Right renal pelvis (tissue), 4 donors: ENCODE measurements around the gene CUEDC1. TPM values are rescaled to one million over a fixed set of nuclear protein-coding genes. Genes with fewer than 3 reads are reported as not detected.

ENCODE experiments used
- DNase-seq, 4 donors: peaks; one replicate each; pipeline ENCODE4 v3.0.0-alpha.2; 2013; ENCODE audit warnings: low read depth in 4 of 4, low spot score in 3 of 4, missing footprints in 1 of 4
- polyA plus RNA-seq, 4 donors: library from polyadenylated mRNA; unstranded; fragments of 120-200 nt; gene quantifications; one replicate each; pipeline ENCODE4 v1.2.1, GENCODE V29; 2013; ENCODE audit not compliant: insufficient read length in 4 of 4

CUEDC1 gene
- polyA plus RNA-seq, 4 donors = 41.8 to 46.9 (median 45.2) TPM

DNA sequence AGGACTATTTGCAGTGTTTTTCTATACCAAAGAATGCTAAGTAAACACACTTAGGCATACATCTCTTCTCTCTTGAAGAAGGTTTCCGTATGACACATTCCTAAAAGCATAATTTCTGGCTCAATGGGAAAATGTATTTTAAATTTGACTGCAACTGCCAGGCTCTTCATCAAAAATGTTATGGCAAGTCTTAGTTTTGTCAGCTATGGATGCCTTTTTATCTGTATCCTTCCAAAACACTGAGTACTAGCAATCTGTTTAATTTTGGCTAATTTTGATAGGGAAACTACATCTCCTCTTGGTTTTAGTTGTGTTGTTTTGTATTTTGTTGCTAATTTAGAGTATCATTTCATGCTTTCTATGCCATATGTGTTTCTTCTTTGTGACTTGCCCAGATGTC lies 140.8 kb downstream of the CUEDC1 start:
- DNase-seq = no peak

DNA sequence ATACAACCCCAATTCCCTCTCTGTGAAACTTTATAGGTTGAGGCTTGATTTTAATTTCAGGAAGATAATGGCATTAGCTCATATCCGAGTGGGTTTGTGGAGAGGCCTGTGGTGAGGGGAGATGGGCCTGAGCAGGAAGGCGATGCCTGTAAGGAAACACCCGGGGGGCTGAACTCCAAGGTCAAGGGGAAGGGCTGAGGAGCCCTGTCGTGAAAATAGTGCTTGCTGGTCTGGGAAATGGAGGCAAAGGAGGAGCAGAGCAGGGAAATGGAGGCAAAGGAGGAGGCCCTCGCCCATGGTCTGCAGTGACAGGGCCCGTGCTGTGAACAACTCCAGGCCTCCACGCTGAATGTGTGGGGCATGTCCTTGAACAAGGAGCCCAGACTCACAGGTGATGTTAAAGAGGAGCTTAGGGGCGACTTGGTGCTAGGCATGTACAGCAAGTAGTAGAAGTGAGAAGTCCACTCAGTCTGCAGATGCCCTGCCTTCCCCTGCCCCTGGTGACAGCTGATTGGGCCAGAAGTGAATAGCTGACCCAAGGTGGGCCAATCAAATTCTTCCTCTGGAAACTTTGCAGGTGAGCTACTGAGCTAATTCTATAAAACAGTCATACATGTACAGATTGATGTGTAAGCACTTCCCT lies 143.5 kb downstream of the CUEDC1 start:
- no peak for DNase-seq

Other genes with a start within 250 kb of the CUEDC1 start
- gene CCDC182, start 210.1 kb downstream of the CUEDC1 start, polyA plus RNA-seq = under 1 TPM in 1 of 4 donors, not detected in 3; 0.24 TPM
- 10 to 100 TPM; 62.1 to 65.7 (median 64.7) TPM for gene MRPS23, start 105.4 kb downstream of the CUEDC1 start, polyA plus RNA-seq
- gene VEZF1, start 32.8 kb upstream of the CUEDC1 start, polyA plus RNA-seq = 100 to 1,000 TPM in 3 of 4 donors, 10 to 100 TPM in 1; 95.9 to 119 (median 115) TPM
- 100 to 1,000 TPM; 320 to 375 (median 359) TPM for gene SRSF1, start 51.8 kb upstream of the CUEDC1 start, polyA plus RNA-seq
- 10 to 100 TPM; 71.3 to 81.7 (median 79.8) TPM for gene DYNLL2, start 128.0 kb upstream of the CUEDC1 start, polyA plus RNA-seq
- under 1 TPM in 1 of 4 donors, not detected in 3; 0.04 TPM for gene OR4D1, start 193.0 kb upstream of the CUEDC1 start, polyA plus RNA-seq
- gene OR4D2, start 211.6 kb upstream of the CUEDC1 start, polyA plus RNA-seq = not detected
- 1 to 10 TPM in 1 of 4 donors, under 1 TPM in 3; 0.50 to 1.3 (median 0.86) TPM for gene EPX, start 237.3 kb upstream of the CUEDC1 start, polyA plus RNA-seq